ENCODE data around the gene PLCG2. TPM values are rescaled to one million over a fixed set of nuclear protein-coding genes. Genes with fewer than 3 reads are reported as not detected.

The PLCG2 gene
- total RNA-seq, 1 experiment from 2014 or later, result 6.0 TPM

DNA sequence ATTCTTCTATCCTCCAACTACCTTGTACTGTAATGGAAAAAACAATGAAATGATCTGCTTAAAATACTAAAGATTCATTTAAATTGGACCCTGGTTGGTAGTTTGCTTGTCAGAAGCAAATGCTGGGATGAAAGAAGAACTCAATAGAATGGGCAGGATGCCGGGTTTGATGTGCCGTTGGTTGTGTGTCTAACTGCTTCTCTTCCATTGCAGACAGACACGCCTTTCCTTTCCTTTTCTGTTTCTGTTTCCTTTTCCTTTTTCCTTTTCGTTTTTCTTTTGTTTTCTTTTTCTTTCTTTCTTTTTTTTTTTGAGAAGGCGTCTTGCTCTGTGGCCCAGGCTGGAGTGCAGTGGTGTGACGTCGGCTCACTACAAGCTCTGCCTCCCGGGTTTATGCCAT is 64.6 kb downstream of the PLCG2 start:
- Histone ChIP-seq H4K20me1 (ENCODE audit: control insufficient read depth, insufficient read depth, insufficient read length) (no peaks in the 10 kb centered on the region), H2AFZ (ENCODE audit: low read length) (no peak overlapping the region), H3T11ph (ENCODE audit: low read length) (no peak overlapping the region), H3K79me2 (ENCODE audit: insufficient read depth, low read length) (no peaks in the 10 kb centered on the region), H2BK5ac (ENCODE audit: insufficient read length, low read length) (no peak overlapping the region), H4K8ac (replicated peaks; ENCODE audit: insufficient read length, low read depth, low read length) (no peak overlapping the region), H3K4me2 (ENCODE audit: insufficient read depth, insufficient read length, low read length) (no peak overlapping the region), H2AK5ac (ENCODE audit: insufficient read length, low read length) (no peak overlapping the region), H2BK12ac (ENCODE audit: insufficient read length, low read depth, low read length) (no peak overlapping the region), H3K56ac (ENCODE audit: insufficient read length, low read depth, low read length) (no peak overlapping the region), H2BK20ac (ENCODE audit: low read depth, low read length, poor library complexity, severe bottlenecking) (no peak overlapping the region), H2BK15ac (ENCODE audit: low read depth, low read length) (no peak overlapping the region), H4K91ac (ENCODE audit: insufficient read length, low read depth, low read length) (no peak overlapping the region), H3K23ac (ENCODE audit: insufficient read length, low read depth, low read length) (no peak overlapping the region), H4K5ac (ENCODE audit: insufficient read length, low read depth, low read length) (no peak overlapping the region), H3K79me1 (ENCODE audit: insufficient read depth, low read depth, low read length, poor library complexity, severe bottlenecking) (no peaks in the 10 kb centered on the region), H3K9ac (ENCODE audit: extremely low read depth, insufficient read length, low read length) (no peak overlapping the region), H3K23me2 (ENCODE audit: insufficient read length, low read depth, low read length, poor library complexity, severe bottlenecking) (no peaks in the 10 kb centered on the region), H2BK120ac (ENCODE audit: low read depth, low read length, poor library complexity, severe bottlenecking) (no peak overlapping the region), H3K4ac (ENCODE audit: low read depth, low read length) (no peak overlapping the region), H3K18ac (ENCODE audit: insufficient read length, low read depth, low read length) (no peak overlapping the region), H3K27ac (ENCODE audit: insufficient read length, low read depth, low read length) (no peak overlapping the region), H3K4me1 (ENCODE audit: insufficient read depth, low read length) (no peaks in the 10 kb centered on the region; the same call in 1 of the 2 replicates), H3K14ac (ENCODE audit: insufficient read depth, low read length) (no peak overlapping the region), H3K9me3 (ENCODE audit: control insufficient read depth, low read depth, low read length) (no peaks in the 10 kb centered on the region), H3K27me3 (ENCODE audit: insufficient read depth, low read length) (no peaks in the 10 kb centered on the region)
- WGBS (ENCODE audit: extremely low coverage, insufficient read length, low lambda C conversion rate), result no CpG with 5 or more reads among the region's 8 CpGs
- no peak for DNase-seq
- Mint-ChIP-seq H3K36me3 (ENCODE audit: insufficient read depth in 1 of 3, low read depth in 3 of 3) (no peaks in the 10 kb centered on the region; a peak in 2 of 7 replicates), H3K9me3 (no peaks in the 10 kb centered on the region; a peak in 2 of 5 replicates), H3K4me1 (peaks cover 4 to 17% of the 10 kb centered on the region in 2 experiments), H3K27ac (no peak overlapping the region), H3K27me3 (ENCODE audit: low read depth) (peaks cover 5% of the 10 kb centered on the region; the same call in 1 of the 2 replicates), H3K4me3 (no peak overlapping the region)
- TF ChIP-seq, protein P1, sequence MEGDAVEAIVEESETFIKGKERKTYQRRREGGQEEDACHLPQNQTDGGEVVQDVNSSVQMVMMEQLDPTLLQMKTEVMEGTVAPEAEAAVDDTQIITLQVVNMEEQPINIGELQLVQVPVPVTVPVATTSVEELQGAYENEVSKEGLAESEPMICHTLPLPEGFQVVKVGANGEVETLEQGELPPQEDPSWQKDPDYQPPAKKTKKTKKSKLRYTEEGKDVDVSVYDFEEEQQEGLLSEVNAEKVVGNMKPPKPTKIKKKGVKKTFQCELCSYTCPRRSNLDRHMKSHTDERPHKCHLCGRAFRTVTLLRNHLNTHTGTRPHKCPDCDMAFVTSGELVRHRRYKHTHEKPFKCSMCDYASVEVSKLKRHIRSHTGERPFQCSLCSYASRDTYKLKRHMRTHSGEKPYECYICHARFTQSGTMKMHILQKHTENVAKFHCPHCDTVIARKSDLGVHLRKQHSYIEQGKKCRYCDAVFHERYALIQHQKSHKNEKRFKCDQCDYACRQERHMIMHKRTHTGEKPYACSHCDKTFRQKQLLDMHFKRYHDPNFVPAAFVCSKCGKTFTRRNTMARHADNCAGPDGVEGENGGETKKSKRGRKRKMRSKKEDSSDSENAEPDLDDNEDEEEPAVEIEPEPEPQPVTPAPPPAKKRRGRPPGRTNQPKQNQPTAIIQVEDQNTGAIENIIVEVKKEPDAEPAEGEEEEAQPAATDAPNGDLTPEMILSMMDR (conservative IDR thresholded peaks at IDR 0.05), result no peak
